ENCODE results near the gene SLC9A2.

SLC9A2 gene

GRCh38 chr2:102621630-102622029 is 2.3 kb downstream of the SLC9A2 start:
- no peak for DNase-seq

GRCh38 chr2:102622646-102623045 is 3.3 kb downstream of the SLC9A2 start:
- no peak for DNase-seq

- no peak for DNase-seq
These were observed 11.1 kb downstream of the SLC9A2 start for GRCh38 chr2:102630458-102630857.

- no peak for DNase-seq
These were observed 13.2 kb downstream of the SLC9A2 start for GRCh38 chr2:102632380-102633175.

- DNase-seq = no peak
These were observed 15.5 kb downstream of the SLC9A2 start for GRCh38 chr2:102634831-102635241.

- no peak for DNase-seq
These were observed 16.0 kb downstream of the SLC9A2 start for GRCh38 chr2:102635317-102635716.

GRCh38 chr2:102636283-102636907 is 17.0 kb downstream of the SLC9A2 start:
- no peak for DNase-seq

DNA sequence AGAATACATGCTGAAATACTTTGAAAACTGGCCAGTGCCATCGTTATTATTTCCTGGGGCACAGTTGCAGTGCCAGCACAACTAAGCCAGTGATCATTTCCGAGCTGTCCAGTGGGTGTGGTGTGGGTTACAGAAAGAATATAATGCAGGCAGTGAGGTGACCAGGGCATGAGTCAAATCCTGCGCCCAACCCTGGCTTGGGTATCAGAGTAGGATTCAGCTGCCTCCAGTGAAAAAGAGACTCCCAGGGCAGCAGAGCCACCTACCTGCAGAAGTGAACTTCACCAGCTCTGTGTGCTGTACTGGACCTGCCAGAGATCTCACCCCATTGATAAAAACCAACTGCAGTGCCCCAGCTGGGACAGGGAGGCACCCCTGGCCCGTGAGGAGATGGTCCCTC is 18.0 kb downstream of the SLC9A2 start:
- DNase-seq = no peak

GRCh38 chr2:102639429-102639828 is 20.1 kb downstream of the SLC9A2 start:
- DNase-seq = no peak

DNA sequence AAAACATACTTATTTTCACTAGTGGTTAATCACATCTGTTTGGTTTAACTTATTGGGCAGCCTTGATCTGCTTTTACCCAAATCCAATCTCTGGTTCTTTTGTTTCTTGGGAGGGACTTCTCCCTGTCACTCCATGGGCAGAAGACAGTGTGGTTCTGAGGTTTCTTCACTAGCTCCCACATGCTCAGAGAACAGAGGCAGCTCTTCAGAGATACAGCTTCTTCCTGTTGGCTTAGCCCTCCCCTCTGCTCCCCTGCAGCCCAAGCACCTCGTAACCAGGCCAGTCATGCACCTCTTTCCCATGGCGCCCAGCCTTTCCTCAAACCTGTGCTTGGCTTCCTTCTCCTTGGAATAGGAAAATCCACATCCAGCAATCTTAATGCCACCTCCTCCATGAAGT is 32.8 kb downstream of the SLC9A2 start:
- no peak for DNase-seq

GRCh38 chr2:102657770-102658169 is 38.4 kb downstream of the SLC9A2 start:
- DNase-seq = no peak

- DNase-seq = no peak
These were observed 40.7 kb downstream of the SLC9A2 start for GRCh38 chr2:102660070-102660469.

DNA sequence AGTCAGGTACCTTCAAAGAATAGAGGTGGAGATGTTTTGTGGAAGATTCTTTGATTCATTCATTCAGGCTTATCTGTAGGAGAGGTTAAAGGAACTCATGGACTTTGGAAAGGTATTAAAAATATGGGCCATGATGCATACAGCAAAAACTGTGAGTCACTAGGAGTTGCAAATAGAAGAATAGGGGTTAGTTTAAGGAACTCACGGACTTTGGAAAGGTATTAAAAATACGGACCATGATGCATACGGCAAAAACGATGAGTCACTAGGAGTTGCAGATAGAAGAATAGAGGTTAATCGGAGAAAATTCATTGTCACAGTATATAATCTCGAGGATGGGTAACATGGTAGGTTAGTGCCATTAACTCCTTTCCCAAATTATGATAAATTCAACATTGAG is 41.2 kb downstream of the SLC9A2 start:
- no peak for DNase-seq

GRCh38 chr2:102661846-102662245 is 42.5 kb downstream of the SLC9A2 start:
- no peak for DNase-seq

- DNase-seq = peak; percentile 56
These were observed 43.5 kb downstream of the SLC9A2 start for GRCh38 chr2:102662833-102663232.

GRCh38 chr2:102663381-102663780 is 44.0 kb downstream of the SLC9A2 start:
- no peak for DNase-seq

- peak; percentile 9 for DNase-seq
These were observed 45.1 kb downstream of the SLC9A2 start for GRCh38 chr2:102664471-102664909.

- DNase-seq = no peak
These were observed 47.7 kb downstream of the SLC9A2 start for GRCh38 chr2:102667072-102667471.

DNA sequence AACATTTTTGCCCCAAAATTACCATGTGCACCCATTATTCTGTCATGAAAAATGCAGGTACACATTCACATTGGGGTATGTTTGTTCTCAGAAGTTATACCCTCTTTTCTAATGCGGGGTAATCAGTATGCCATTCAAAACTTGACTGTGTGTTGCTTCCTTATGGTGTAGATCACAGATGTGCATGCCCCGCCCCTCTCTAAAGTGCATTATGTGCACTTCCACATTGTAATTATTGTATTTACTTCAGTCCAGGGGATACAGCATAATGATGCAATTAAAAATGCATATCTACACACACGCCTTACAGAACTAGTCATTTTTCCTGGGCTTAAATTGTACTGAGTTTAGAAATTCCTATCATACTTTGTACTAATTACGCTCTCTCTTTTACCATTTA is 48.8 kb downstream of the SLC9A2 start:
- DNase-seq = no peak

DNA sequence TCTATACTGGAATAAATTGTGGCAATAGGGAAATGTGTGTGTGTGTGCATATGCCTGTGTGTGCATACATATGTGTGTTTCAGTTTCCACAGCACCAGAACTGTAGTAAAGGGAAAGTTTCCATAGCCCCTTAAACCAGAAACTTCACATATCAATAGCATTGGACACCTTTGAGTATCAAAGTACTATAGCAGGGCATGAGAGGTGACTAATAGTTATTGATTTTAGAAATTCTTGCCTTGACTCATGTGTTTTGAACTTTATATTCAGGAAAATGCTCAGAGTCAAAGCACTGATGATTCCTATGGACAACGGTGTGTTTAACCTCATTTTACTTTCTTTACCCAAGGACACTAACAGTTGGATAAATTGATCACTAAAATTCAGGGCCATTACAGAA is 50.0 kb downstream of the SLC9A2 start:
- DNase-seq = no peak

DNA sequence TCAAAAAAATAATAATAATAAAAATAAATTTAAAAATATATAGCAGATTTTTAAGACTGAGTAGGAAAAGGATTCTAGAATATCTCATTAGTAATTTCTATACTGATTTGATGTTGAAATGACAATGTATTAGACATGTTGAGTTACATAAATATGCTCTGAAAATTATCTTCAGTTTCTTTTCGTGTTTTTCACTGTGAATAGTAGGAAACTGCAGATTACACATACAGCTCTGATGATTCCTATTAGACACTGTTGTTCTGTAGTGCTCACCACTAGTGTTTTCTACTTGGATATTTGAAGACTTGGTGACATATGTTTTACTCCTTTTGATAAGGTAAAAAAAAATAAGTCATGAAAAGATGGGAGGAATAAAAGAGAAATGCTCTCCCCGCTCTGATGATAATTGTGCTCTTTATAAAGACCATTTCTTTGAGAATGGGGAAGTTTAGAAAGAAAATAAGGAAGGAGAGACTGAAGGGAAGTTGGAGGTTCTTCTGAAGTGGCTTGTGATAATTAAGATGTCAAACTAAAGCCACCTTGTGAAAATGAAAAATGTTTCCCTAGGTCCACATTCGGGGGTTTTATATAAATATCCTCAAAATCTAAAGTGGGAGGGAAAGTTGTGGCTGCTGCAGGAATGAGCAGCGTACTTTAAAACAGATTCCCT is 52.9 kb downstream of the SLC9A2 start:
- peak; percentile 34 for DNase-seq

GRCh38 chr2:102674370-102674769 is 55.0 kb downstream of the SLC9A2 start:
- no peak for DNase-seq

- DNase-seq = no peak
These were observed 55.5 kb downstream of the SLC9A2 start for GRCh38 chr2:102674836-102675235.
